Embryonic facial prominence (tissue), 1 donor: Measurements from ENCODE around the gene PID1.

Experiments
- DNase-seq: peaks from one replicate; pipeline ENCODE4 v3.0.0-alpha.2; 2016; ENCODE audit errors: extremely low spot score

The PID1 gene

GRCh38 chr2:229261076-229261475, 10.0 kb downstream of the PID1 start:
- DNase-seq = no peak

GRCh38 chr2:229257985-229258384, 13.1 kb downstream of the PID1 start:
- no peak for DNase-seq

- DNase-seq = no peak
These were observed 14.7 kb downstream of the PID1 start for GRCh38 chr2:229256376-229256775.

DNA sequence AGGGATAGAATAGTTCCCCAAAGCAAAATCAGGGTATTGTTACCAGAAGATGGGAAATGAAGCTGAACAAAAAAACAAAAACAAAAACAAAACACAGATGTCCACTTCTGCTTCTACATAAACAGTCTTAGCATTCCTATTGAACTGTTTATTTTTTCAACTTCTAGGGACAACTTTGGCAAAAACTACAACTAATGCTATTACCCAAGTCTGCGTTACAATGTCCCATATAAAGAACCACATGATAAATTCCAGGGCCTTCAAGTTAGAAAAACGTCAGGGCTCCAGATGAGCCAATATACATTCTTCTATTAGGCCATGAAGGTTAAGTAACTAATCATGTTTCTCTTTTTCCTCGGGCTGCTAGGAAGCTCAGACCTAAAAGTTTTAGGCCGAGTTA, 16.9 kb downstream of the PID1 start:
- DNase-seq = no peak

DNA sequence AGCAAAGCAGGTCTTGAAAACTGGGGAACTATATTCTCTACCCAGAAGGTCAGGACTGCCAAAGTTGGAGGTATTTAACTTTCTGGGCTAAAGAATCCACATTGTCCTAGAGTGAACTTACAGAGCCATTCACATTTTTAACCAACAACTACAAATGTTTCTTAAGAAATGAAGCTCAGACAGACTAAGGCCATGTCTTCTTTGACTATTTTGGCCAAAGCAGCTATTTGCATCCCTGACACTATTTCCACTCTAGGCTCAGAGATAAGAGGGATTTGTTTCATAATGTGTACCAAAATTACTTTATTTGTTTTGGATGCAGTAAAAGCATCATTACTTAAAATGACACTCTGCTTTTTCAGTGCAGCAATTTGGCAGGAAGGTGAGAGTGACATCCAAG, 18.1 kb downstream of the PID1 start:
- DNase-seq = no peak

DNA sequence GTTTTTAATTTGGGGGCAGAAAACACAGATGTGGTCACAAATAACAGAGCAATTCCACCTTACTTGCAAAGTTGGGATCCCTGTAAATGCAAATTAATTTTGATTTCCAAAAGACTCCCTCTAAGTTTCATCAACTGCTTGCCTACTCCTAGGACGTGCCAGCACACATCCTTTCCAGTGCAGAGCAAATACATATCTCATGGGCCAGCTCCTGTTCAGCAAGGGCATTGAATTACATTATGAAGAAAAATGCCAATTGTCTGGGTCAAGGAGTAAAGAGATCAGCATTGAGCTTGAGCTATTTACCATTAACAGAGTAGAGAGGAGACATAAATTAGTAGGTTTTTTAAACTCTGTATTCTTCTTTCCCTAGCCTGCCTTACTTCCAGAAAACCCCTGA, 18.8 kb downstream of the PID1 start:
- DNase-seq = no peak

DNA sequence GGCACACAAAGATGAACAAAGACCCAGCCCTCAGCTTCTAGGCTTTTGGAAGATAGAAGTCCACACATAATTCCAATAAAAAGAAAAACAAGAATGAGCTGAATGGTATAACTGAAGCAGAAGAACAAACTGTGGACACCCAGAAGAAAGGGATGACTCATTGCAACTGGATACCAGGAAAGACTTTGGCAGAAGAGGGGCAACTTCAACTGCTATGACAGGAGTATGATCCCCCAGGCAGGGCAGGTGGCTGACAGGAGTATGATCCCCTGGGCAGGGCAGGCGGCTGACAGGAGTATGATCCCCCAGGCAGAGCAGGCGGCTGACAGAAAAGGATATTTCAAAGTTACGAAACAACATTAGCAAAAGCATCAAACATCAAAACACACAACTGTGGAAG, 21.6 kb downstream of the PID1 start:
- DNase-seq = no peak

DNA sequence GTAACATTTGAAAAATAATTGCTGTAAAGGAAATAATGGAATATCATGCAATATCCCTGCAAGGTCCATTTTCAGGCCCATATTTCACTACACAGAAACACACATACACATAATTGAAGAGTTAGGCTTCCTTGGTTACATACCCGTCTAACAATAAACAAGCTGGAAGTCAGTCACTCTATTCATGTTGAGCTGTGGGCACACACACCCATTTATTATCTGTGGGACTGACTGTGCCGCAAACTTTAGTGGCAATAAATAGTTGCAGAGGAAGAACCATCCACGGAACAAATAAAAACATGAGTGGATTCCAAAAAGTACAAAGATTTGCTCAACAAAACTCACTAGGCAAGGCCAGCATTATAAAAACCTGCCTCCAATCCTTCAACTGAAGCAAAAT, 24.8 kb downstream of the PID1 start:
- no peak for DNase-seq

GRCh38 chr2:229244975-229245374, 26.1 kb downstream of the PID1 start:
- DNase-seq = no peak

DNA sequence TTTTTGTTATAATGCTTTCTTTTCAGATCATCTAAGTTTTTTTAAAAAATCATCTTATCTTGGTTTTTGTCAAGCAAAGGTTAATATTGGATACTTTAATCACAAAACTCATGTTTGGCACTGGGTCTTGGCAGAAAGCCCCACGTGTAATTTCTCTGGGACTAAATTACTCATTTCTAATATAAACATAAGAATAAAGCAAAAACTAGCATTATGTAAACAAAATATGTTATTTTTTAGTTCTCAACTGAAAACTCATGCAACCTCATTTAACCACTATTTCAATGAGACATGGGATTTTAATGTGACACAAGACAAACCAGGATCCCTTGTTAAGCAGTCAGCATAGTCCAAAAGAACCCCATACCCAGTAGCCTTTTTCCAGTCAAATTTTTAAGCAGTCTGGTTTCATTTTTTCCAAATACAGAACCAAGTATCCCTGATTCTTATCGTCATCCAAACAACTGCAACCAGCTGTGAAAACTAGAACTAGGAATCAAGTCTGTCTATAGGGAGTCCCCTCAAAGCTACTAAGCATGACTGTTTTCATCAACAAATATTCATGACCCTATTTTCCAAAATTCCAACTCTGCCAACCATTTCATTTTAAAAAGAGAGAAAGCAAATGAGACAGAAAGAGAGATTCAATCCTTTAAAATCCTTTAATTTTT, 27.1 kb downstream of the PID1 start:
- no peak for DNase-seq

DNA sequence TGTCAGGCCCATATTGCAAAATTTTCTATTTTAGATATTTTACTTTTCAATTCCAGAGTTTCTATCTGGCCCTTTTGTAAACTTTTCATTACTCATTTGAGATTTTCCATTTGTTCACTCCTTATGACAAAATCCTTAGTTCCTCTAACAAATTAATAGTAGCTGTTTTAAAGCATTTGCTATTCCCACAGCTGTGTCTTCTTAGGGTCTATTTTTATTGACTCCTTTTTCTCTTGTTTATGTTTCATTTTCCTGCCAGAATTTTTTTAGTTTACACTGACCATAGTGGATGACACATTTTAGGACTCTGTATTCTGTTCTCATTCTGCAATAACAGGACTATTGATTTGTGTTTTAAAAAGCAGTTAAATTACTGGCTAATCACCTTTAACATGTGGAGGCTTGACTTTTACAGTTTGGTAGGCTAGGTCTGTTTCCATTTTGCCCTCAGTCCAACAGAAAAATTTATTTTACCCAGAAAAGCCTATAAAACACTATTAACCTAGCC, 30.0 kb downstream of the PID1 start:
- DNase-seq = no peak

DNA sequence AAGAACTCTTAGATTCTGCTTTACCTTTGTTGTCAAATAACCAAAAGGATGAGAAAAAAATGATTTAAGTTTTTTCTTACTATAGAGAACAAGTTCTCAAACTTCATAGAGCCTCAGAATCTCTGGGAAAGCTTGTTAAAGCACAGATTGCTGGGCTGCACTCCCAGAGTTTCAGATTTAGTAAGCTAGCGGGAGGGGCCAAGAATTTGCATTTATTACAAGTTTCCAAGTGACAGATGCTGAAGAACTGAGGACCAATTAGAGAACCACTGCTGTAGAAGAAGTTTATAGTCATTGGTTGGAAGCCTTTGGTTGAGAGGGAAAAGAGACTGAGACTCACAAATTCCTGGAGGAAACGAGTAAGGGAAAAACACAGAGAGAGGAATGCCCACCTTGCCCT, 32.1 kb downstream of the PID1 start:
- DNase-seq = no peak

DNA sequence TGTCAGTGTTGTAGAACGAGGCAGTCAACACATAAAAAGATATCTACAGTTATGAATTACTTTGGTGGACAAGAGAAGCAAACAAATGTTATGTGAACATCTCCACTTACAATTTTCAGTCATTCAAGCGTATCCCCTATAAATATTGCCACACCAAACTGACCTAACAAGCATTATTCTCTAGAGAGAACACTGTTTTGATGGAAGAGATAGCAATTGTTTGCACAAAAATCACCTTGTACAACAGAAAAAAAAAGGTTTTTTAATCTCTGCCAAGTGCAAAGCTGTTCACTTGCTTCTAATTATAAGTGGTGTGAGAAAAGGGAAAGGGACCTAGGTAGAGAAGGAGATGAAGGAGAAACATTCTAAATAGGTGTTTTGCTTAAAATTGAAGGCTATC, 33.8 kb downstream of the PID1 start:
- no peak for DNase-seq

DNA sequence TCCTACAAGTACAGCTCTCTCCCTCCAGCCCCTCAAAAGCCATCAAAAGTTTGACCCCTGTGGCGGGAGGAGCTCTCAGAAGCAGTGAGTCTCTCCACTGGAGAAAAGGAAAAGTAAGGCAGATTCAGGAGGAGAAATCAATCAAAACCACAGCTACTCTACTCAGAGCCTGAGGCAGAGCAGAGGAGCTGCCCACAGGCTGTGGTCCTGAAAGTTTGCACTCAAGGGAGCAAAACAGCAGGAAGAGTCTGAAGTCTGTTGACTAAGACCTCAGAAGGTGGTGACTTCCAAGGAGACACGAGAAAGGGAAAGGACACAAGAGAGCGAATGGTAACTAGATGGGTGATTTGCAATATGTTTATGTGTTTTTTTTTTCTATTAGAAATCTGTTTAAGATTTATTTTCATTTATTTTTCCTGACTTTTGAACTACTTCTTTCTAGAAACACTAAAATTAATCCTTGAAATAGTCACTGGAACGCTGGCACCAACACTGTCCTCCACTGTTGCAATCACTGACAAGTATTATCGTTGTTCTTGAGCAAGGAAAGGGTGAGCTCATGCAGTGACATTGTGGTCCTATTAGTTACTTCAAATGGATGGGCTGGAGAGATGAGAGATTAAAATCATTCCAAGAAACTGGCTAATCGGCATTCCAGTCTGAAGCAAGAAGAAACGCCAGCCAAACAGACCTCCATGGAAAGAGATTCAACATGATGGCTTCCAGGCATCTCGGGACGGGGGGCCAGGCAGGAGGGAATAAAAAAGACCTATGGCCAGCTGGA, 35.8 kb downstream of the PID1 start:
- DNase-seq = no peak

DNA sequence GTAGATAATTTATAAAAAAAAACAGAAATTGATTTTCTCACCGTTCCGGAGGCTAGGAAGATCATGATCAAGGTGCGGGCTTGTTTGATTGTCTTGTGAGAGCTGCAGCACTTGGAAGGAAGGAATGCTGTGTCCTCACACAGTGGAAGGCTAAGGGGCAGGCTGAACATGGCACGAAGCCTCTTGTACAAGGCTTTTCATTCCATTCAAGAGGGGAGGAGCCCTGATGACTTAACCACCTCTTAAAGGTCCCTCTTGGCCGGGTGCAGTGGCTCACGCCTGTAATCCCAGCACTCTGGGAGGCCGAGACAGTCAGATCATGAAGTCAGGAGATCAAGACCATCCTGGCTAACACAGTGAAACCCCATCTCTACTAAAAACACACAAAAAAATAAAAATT, 39.2 kb downstream of the PID1 start:
- DNase-seq = no peak

GRCh38 chr2:229231328-229231868, 39.7 kb downstream of the PID1 start:
- no peak for DNase-seq

GRCh38 chr2:229230911-229231310, 40.2 kb downstream of the PID1 start:
- no peak for DNase-seq

DNA sequence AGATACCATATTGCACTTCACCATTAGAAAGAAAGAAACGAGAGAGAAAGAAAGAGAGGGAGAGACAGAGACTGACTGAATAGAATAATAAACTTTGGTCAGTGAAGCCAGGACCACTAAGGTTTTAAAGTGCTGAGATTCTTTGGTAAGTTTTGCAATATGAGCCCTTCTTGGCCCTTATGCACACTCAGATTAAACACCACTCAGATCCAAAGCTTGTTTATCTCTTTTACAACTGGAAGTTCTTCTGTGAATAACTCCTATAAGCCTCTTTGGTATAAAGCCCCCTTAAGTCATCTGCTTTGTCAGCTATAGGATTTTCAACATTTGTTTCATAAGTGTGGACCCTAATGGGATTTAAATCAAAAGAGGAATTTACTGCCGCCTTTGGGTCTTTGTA, 40.8 kb downstream of the PID1 start:
- no peak for DNase-seq

GRCh38 chr2:229226382-229226781, 44.7 kb downstream of the PID1 start:
- no peak for DNase-seq

DNA sequence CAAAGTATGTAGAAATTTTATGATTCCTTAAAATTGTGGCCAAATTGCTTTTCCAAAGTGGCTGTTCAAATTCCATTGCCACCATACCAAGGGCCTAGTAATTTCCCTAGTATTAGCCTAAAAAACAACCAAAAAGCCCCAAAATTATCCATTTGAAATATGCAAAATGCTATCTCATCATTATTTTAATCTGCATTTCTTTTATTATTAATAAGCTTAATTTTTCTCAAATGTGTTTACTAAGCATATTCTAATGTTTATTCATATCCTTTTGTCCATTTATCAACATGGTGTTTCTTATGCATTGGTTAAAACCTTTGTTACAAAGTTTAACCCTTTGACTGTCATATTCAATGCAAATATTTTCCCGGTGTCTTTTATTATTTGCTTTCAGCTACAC, 48.0 kb downstream of the PID1 start:
- DNase-seq = no peak

- DNase-seq = no peak
These were observed 49.4 kb downstream of the PID1 start for GRCh38 chr2:229221641-229222040.

- no peak for DNase-seq
These were observed 50.8 kb downstream of the PID1 start for GRCh38 chr2:229220254-229220653.

GRCh38 chr2:229218329-229218921, 52.7 kb downstream of the PID1 start:
- no peak for DNase-seq
